Activated CD8-positive, alpha-beta memory T cell treated with anti-CD3 and anti-CD28 coated beads for 1 hour (primary cell): ENCODE measurements around the gene OR1F1.
A peak's percentile ranks its signal among the peaks of the same experiment; 100 is the strongest.
"Not testable (repeated sequence)": the region's sequence is repeated elsewhere in the genome, so short reads cannot be mapped to it uniquely, and the experiment has no call there.

ENCODE experiments used
- DNase-seq, 2 donors: peaks; one replicate each; pipeline ENCODE4 v3.0.0-alpha.2; 2020; ENCODE audit warnings: low read depth in 1 of 2; ENCODE audit errors: extremely low read depth in 1 of 2

OR1F1 gene

GRCh38 chr16:3197694-3198333, 9.8 kb downstream of the OR1F1 start:
- DNase-seq: not testable (repeated sequence)

GRCh38 chr16:3198334-3199072, 10.5 kb downstream of the OR1F1 start:
- no peak for DNase-seq

- DNase-seq: no peak
Measured at GRCh38 chr16:3202903-3203539, 15.0 kb downstream of the OR1F1 start.

- not testable (repeated sequence) for DNase-seq
Measured at GRCh38 chr16:3205939-3206338, 17.9 kb downstream of the OR1F1 start.

GRCh38 chr16:3207086-3207953, 19.3 kb downstream of the OR1F1 start:
- no peak for DNase-seq

- DNase-seq: no peak
Measured at GRCh38 chr16:3212006-3212405, 24.0 kb downstream of the OR1F1 start.

- no peak for DNase-seq
Measured at GRCh38 chr16:3212567-3212966, 24.6 kb downstream of the OR1F1 start.

GRCh38 chr16:3214904-3215600, 27.0 kb downstream of the OR1F1 start:
- DNase-seq: no peak

GRCh38 chr16:3215601-3216262, 27.7 kb downstream of the OR1F1 start:
- no peak for DNase-seq

GRCh38 chr16:3216263-3216640, 28.2 kb downstream of the OR1F1 start:
- no peak for DNase-seq

- no peak for DNase-seq
Measured at GRCh38 chr16:3220839-3221238, 32.8 kb downstream of the OR1F1 start.

- DNase-seq: no peak
Measured at GRCh38 chr16:3223913-3224515, 36.0 kb downstream of the OR1F1 start.

- DNase-seq: no peak
Measured at GRCh38 chr16:3234543-3234856, 46.5 kb downstream of the OR1F1 start.

- DNase-seq: peak; percentile 81 to 89
Measured at GRCh38 chr16:3234857-3235561, 47.0 kb downstream of the OR1F1 start, which contains the start of gene ZNF200. Gene ZNF200 (minus strand): TSS chr16:3235158. CDS start chr16:3233755, 1,403 bp downstream.

GRCh38 chr16:3235856-3236669, 48.1 kb downstream of the OR1F1 start:
- no peak for DNase-seq

GRCh38 chr16:3241761-3242160, 53.8 kb downstream of the OR1F1 start:
- DNase-seq: no peak

- DNase-seq: no peak
Measured at GRCh38 chr16:3242709-3243108, 54.7 kb downstream of the OR1F1 start.

GRCh38 chr16:3243882-3244281, 55.9 kb downstream of the OR1F1 start:
- no peak for DNase-seq
